HG03097 (cell line): ENCODE data around the gene PRSS2.

ENCODE experiments used
- ATAC-seq: cut with Tn5 transposase; IDR thresholded peaks from one replicate; pipeline ENCODE4 v1.9.1; 2021; ENCODE audit not compliant: unreplicated experiment, low FRiP score

The PRSS2 gene

DNA sequence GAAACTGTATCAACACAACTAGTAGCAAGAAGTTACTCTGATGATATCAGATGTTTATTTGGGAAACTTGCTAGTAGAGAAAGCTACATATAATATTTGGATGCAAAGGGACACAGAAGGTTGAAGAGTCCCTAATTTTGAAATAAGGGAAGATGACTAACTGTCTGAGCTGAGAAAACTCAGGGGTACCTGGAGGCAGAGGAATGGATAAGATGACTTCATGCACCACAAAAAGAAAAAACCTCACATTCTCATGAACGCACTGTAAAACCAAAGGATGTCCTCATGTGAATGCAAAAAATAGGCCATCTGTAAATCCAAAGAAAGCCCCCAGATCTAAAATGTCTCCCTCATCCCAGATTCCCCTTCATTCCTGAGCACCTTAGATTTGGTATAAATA lies 29.3 kb downstream of the PRSS2 start:
- no peak for ATAC-seq

- no peak for ATAC-seq
These were observed 30.0 kb downstream of the PRSS2 start for GRCh38 chr7:142800699-142801260.

- no peak for ATAC-seq
These were observed 31.0 kb downstream of the PRSS2 start for GRCh38 chr7:142801601-142802295.

- ATAC-seq: no peak
These were observed 31.5 kb downstream of the PRSS2 start for GRCh38 chr7:142802301-142802700.

DNA sequence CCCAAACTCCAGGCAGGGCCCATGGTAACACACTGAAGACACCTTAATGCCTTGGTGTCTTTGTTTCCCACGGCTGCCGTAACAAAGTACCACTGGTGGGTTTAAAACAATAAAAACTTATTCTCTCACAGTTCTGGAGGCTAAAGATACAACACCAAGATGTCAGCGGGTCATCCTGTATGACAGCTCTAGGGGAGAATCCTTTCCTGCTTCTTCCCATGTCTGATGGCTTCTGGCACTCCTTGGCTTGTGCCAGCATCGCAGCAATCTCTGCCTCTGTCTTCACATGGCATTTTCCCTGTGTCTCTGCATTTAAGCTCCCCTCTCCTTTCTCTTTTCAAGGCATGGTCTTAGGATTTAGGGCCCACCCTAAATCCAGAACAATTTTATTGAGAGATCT lies 33.1 kb downstream of the PRSS2 start:
- ATAC-seq: no peak

DNA sequence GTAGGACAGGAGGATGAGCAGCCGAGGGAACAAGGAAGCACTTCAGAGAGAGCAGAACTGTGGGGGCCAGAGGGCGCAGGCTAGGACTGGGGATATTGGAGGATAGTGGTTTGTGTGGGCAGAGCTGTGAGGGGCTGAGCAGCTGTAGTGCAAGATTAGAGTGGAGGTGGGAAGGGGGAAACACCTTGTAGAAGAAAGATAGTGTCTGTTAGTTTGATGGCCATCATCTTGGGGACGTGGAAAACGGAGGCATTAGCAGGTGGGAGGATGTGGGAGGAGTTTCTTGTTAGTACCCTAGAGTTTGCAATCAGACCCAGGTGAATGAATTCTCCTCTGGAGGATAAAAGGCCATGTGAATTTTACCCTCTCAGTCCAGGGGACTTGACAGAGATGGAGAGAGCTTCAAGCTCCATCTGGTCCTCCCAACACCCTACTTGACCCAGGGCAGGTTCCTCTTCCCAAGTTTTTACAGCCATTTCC lies 34.0 kb downstream of the PRSS2 start:
- no peak for ATAC-seq

GRCh38 chr7:142805350-142806021 lies 34.7 kb downstream of the PRSS2 start:
- no peak for ATAC-seq

GRCh38 chr7:142806022-142806356 lies 35.2 kb downstream of the PRSS2 start:
- ATAC-seq: no peak

DNA sequence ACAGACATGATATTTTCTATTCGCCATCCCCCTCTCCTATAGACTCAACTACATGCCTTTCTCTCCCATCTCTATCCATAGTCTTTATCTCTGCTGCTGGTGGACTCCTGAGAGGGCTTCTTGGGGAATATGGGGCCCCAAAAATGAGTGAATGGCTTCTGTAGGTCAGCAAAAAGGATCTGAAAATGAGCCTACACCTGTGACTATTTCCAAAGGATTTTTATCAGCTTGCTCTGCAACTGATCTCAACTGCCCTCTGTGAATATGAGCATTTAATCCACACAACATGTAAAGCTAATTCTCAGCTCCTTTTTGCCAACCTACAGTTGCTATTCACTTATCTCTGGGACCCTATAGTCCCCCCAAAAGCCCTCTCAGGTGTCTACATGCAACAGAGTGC lies 36.2 kb downstream of the PRSS2 start:
- no peak for ATAC-seq

DNA sequence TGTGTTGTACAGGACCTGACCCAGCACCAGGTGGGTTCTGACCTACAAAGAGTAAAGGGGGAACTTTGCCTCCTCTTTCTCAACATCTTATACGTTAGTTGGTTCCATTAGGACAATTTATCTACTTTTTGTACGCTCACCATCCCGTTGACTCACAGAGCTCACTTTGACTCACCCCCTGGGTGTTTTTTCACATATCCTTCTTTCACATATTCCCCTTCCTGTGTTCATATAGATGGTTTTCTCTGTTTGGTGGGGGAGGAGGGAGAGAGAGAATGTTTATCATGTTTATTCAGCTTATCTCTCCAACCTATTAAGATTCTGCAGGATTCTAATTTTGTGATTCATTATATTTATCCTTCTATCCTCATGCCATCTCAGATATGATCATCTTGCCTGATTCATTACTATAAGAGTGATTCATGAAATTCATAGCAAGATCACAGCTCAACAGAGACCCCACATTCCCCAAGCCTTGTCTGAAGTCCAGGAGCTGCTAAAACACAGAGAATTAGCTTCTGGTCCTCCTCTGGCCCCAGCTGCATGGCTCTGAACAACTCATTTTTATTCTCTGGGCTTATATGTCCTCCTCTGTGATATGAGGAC lies 37.2 kb downstream of the PRSS2 start:
- no peak for ATAC-seq

- ATAC-seq: peak; percentile 19
These were observed 37.7 kb downstream of the PRSS2 start for GRCh38 chr7:142808461-142808801.

DNA sequence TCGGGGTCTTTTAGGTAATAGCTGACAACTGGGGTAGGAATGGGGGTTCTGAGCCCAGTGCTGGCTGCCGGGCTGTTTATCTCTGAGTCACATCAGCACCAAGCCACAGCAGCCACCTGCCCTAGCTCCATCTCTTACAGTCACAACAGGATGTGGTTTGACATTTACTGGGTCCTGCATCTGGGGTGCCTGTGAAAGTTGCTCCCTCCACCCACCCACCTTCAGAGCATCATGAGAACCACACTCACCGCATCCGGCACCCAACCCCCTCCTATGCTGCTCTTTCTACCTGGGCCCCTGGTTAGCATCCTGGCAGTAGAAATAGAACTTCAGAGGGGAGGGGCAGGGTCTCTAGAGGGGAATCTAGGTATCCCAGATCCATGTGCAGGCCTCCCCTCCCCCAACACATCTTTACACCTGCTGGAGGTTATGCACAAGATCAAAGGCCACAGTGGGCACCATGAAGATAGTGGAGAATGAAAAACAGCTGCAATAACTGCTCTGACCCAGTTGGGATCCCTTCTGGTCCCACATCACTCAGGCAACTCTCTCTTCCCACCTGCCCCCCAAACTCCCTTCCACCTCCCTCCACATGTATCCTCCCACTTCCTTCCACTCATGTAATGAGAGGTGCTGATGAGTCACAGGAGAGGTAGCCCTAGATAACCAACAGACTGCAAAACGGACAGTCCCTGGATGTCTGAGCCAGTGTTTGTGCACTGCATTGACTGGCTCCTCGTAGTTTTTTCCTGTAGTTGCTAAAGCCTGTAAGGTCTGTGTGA lies 38.2 kb downstream of the PRSS2 start:
- peak; percentile 82 for ATAC-seq

DNA sequence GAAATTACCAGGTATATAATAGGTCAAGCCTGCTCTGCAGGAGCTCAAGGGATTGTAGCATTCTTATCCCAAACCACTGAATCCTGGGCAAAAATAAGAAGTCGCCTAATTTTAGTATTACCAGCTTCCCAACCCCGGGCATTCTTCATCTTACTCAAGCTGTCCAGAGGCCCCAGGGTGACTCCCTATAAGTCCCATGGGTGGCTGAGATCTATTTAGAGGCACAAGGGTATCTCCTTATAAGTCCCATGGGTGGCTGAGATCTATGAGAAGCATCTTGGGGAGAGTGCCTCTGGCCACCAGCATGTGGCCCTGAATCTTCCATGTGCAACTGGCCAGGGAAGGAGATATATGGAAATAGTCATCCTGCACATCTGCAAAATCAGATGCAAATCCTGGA lies 38.9 kb downstream of the PRSS2 start:
- ATAC-seq: peak; percentile 11

GRCh38 chr7:142811154-142811737 lies 40.5 kb downstream of the PRSS2 start:
- no peak for ATAC-seq

GRCh38 chr7:142812437-142813215 lies 41.9 kb downstream of the PRSS2 start:
- ATAC-seq: no peak

DNA sequence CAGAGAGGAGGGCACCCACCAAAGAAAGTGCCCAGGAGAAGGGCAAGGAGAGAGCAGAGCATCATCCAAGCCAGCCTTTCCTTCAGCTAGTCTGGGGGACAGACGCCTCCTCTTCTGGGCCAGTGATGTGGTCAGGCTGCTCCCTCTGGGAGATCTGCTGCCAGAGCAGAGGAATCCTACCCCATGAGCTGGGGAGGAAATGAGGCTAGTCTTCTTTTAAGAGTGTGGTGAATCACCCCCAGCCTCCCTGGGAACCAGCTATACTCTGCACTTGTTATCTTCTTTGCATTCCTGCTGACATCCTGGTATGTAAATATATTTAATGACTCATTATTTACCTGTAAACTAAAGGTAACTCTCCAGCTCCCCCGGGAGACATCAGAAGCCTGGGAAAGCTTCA lies 42.5 kb downstream of the PRSS2 start:
- ATAC-seq: no peak

GRCh38 chr7:142813699-142814098 lies 42.9 kb downstream of the PRSS2 start:
- ATAC-seq: no peak

DNA sequence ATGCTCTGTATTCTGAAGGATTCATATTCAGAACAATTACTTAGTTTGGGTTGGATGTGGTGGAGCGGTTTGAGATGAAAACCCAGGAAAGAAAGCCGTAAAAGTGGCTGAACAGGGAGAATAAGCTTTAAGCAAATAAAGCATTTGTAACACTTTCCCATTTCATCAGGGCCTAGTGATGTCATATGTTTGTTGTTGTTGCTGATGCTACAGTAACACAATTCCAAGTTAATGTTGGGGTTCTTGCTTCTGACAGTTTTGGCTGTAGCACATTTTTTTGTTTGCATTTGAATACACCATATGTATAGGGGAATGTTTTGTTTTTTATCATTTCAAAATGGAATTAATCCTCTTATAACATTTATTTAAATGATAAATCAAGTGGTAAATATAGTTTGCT lies 43.7 kb downstream of the PRSS2 start:
- ATAC-seq: no peak

GRCh38 chr7:142815134-142815533 lies 44.4 kb downstream of the PRSS2 start:
- no peak for ATAC-seq

GRCh38 chr7:142817506-142817905 lies 46.7 kb downstream of the PRSS2 start:
- ATAC-seq: no peak
